PC-3 (cell line): Measurements from ENCODE around the gene SLC9A9.

Experiments
- EZH2 ChIP-seq: fragments of 300-600 bp; sonication (generic); IDR thresholded peaks from one replicate; pipeline ENCODE4 v1.6.1; 2017; ENCODE audit warnings: antibody characterized with exemption, mild to moderate bottlenecking, low read length; ENCODE audit not compliant: unreplicated experiment
- EZH2phosphoT487 ChIP-seq: fragments of 300-600 bp; sonication (generic); IDR thresholded peaks from 2 replicates; pipeline ENCODE4 v1.6.1; 2018; ENCODE audit warnings: mild to moderate bottlenecking, antibody characterized with exemption, low read length, borderline replicate concordance
- TF ChIP-seq, protein P1 (sequence below): fragments of 300-600 bp; sonication (generic); conservative IDR thresholded peaks from 2 replicates; pipeline ENCODE4 v1.5.1; 2017; ENCODE audit warnings: antibody characterized with exemption, low read depth, mild to moderate bottlenecking, low read length

DNA sequence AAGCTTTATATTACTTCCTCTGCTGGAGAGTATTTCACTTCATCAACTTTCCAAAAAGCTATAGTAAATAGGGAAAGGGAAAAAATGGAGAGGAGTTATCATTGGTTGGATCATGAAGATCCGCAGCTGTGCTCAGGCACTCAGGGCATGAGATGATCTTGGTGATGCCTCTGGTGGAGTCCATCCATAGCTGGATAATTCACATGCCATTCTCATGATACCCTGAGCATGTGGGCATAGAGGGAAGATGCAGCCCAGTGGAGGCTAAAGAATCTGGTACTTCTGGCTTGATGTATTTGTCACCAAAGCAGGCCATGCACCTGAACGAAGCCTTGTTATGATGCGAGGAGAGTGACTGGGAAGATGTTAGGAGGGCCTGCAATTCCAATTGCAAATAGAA, 578.5 kb downstream of the SLC9A9 start:
- TF ChIP-seq, protein P1, sequence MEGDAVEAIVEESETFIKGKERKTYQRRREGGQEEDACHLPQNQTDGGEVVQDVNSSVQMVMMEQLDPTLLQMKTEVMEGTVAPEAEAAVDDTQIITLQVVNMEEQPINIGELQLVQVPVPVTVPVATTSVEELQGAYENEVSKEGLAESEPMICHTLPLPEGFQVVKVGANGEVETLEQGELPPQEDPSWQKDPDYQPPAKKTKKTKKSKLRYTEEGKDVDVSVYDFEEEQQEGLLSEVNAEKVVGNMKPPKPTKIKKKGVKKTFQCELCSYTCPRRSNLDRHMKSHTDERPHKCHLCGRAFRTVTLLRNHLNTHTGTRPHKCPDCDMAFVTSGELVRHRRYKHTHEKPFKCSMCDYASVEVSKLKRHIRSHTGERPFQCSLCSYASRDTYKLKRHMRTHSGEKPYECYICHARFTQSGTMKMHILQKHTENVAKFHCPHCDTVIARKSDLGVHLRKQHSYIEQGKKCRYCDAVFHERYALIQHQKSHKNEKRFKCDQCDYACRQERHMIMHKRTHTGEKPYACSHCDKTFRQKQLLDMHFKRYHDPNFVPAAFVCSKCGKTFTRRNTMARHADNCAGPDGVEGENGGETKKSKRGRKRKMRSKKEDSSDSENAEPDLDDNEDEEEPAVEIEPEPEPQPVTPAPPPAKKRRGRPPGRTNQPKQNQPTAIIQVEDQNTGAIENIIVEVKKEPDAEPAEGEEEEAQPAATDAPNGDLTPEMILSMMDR = no peak
- TF ChIP-seq EZH2 (no peak), EZH2phosphoT487 (no peak)
